ENCODE results near the gene KANK2. TPM values are rescaled to one million over a fixed set of nuclear protein-coding genes. Genes with fewer than 3 reads are reported as not detected.
"Not testable (repeated sequence)": the region's sequence is repeated elsewhere in the genome, so short reads cannot be mapped to it uniquely, and the experiment has no call there.

KANK2 gene
- total RNA-seq, 1 donor from 2014 or later = 383 TPM

- intact Hi-C loops (cut with DNase I); ATAC-seq (ENCODE audit: poor library complexity): not testable (repeated sequence)
Observed at GRCh38 chr19:11160440-11160768, 36.9 kb downstream of the KANK2 start.

GRCh38 chr19:11159598-11160439, 37.5 kb downstream of the KANK2 start:
- ATAC-seq (ENCODE audit: poor library complexity) (peak; percentile 2), DNase-seq (peak; percentile 56)
- intact Hi-C loops (cut with DNase I) = no loop called here

More at GRCh38 chr19:11160440-11160768, 36.9 kb downstream of the KANK2 start:
- DNase-seq = not testable (repeated sequence)

- ATAC-seq (ENCODE audit: poor library complexity) (peak; percentile 88), DNase-seq (peak; percentile 97)
- intact Hi-C loops (cut with DNase I) = no loop called here
Observed at GRCh38 chr19:11155373-11156120, 41.8 kb downstream of the KANK2 start, which contains the start of gene SPC24. TSS of gene SPC24 (minus strand) at chr19:11155782. CDS start at chr19:11155776, 6 bp downstream.

- intact Hi-C loops (cut with DNase I) = no loop called here
- DNase-seq = no peak
- ATAC-seq (ENCODE audit: poor library complexity) = no peak
Observed at GRCh38 chr19:11154683-11155047, 42.7 kb downstream of the KANK2 start.

- DNase-seq = peak; percentile 82
- intact Hi-C loops (cut with DNase I) = no loop called here
- peak; percentile 71 for ATAC-seq (ENCODE audit: poor library complexity)
Observed at GRCh38 chr19:11152318-11153062, 44.9 kb downstream of the KANK2 start.

- peak; percentile 54 for DNase-seq
- intact Hi-C loops (cut with DNase I) = no loop called here
Observed at GRCh38 chr19:11151181-11151580, 46.2 kb downstream of the KANK2 start.

GRCh38 chr19:11148001-11148400, 49.3 kb downstream of the KANK2 start:
- no peak for ATAC-seq (ENCODE audit: poor library complexity)
- no peak for DNase-seq
- intact Hi-C loops (cut with DNase I) = no loop called here

More at GRCh38 chr19:11151181-11151580, 46.2 kb downstream of the KANK2 start:
- no peak for ATAC-seq (ENCODE audit: poor library complexity)

GRCh38 chr19:11145536-11145924, 51.8 kb downstream of the KANK2 start:
- intact Hi-C loops (cut with DNase I) = no loop called here
- DNase-seq = no peak
- ATAC-seq (ENCODE audit: poor library complexity) = no peak

GRCh38 chr19:11142528-11143171, 54.7 kb downstream of the KANK2 start:
- DNase-seq (peak; percentile 95), ATAC-seq (ENCODE audit: poor library complexity) (peak; percentile 78)
- intact Hi-C loops (cut with DNase I) = no loop called here

- DNase-seq = no peak
- no peak for ATAC-seq (ENCODE audit: poor library complexity)
- intact Hi-C loops (cut with DNase I) = no loop called here
Observed at GRCh38 chr19:11141937-11142527, 55.3 kb downstream of the KANK2 start.

- DNase-seq (no peak), ATAC-seq (ENCODE audit: poor library complexity) (no peak)
- intact Hi-C loops (cut with DNase I) = no loop called here
Observed at GRCh38 chr19:11140896-11141295, 56.4 kb downstream of the KANK2 start.

- ATAC-seq (ENCODE audit: poor library complexity); DNase-seq; intact Hi-C loops (cut with DNase I): not testable (repeated sequence)
Observed at GRCh38 chr19:11140023-11140538, 57.3 kb downstream of the KANK2 start.

- intact Hi-C loops (cut with DNase I) = no loop called here
- ATAC-seq (ENCODE audit: poor library complexity) (peak; percentile 64), DNase-seq (peak; percentile 89)
Observed at GRCh38 chr19:11138601-11139300, 58.6 kb downstream of the KANK2 start.

- DNase-seq (peak; percentile 86), ATAC-seq (ENCODE audit: poor library complexity) (peak; percentile 64)
- intact Hi-C loops (cut with DNase I) = loop anchor here (1.0 kb wide), 1 partner anchor 67 kb away; no protein-coding TSS in a partner anchor
Observed at GRCh38 chr19:11137542-11138384, 59.6 kb downstream of the KANK2 start.

GRCh38 chr19:11136400-11137101, 60.8 kb downstream of the KANK2 start:
- intact Hi-C loops (cut with DNase I) = loop anchor here (1.0 kb wide), 1 partner anchor 68 kb away; no protein-coding TSS in a partner anchor
- no peak for DNase-seq
- ATAC-seq (ENCODE audit: poor library complexity) = no peak

GRCh38 chr19:11131471-11131870, 65.9 kb downstream of the KANK2 start:
- ATAC-seq (ENCODE audit: poor library complexity) = no peak

More at GRCh38 chr19:11131471-11131870, 65.9 kb downstream of the KANK2 start:
- no peak for DNase-seq
- intact Hi-C loops (cut with DNase I) = no loop called here
